Suprapubic skin (tissue), 3 donors: ENCODE measurements around the gene GMDS.

Experiments used
- EP300 ChIP-seq: sonication (generic); formaldehyde crosslinking; IDR thresholded peaks from one replicate; pipeline ENCODE4 v1.6.1; 2017; ENCODE audit warnings: antibody characterized with exemption
- POLR2A ChIP-seq, 2 donors: fragments of 450-650 bp; IDR thresholded peaks; one replicate each; pipeline ENCODE4 v1.6.1; 2017; ENCODE audit warnings: antibody characterized with exemption in 2 of 2, mild to moderate bottlenecking in 2 of 2, moderate library complexity in 2 of 2
- TF ChIP-seq, protein P1 (sequence below), 2 donors: fragments of 200-600 bp in 1 of 2; fragments of 450-650 bp in 1 of 2; sonication (generic) in 1 of 2; IDR thresholded peaks; one replicate each; pipeline ENCODE4 v1.5.1; 2016 to 2019; ENCODE audit warnings: antibody characterized with exemption in 2 of 2, mild to moderate bottlenecking in 1 of 2, moderate library complexity in 1 of 2

DNA sequence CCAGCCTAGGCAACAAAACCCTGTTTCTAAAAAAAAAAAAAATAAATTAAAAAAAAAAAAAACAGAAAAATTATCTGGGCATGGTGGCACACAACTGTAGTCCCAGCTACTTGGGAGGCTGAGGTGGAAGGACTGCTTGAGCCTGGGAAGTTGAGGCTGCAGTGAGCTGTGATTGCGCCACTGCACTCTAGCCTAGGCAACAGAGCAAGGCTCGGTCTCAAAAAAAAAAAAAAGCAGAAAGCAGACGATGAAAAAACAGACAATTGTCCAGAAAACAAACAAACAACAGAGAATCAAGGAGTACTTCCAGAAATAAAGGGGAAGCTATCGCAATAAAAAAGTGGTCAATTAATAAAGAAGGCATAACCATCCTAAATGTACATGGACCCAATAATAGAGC is 229.4 kb downstream of the GMDS start:
- TF ChIP-seq, protein P1, sequence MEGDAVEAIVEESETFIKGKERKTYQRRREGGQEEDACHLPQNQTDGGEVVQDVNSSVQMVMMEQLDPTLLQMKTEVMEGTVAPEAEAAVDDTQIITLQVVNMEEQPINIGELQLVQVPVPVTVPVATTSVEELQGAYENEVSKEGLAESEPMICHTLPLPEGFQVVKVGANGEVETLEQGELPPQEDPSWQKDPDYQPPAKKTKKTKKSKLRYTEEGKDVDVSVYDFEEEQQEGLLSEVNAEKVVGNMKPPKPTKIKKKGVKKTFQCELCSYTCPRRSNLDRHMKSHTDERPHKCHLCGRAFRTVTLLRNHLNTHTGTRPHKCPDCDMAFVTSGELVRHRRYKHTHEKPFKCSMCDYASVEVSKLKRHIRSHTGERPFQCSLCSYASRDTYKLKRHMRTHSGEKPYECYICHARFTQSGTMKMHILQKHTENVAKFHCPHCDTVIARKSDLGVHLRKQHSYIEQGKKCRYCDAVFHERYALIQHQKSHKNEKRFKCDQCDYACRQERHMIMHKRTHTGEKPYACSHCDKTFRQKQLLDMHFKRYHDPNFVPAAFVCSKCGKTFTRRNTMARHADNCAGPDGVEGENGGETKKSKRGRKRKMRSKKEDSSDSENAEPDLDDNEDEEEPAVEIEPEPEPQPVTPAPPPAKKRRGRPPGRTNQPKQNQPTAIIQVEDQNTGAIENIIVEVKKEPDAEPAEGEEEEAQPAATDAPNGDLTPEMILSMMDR (IDR thresholded peaks at IDR 0.05) = no peak
- TF ChIP-seq POLR2A (IDR thresholded peaks at IDR 0.05) = no peak
- no peak for TF ChIP-seq EP300
